HT-29 (cell line): ENCODE data around the gene RBM20. TPM values are rescaled to one million over a fixed set of nuclear protein-coding genes. Genes with fewer than 3 reads are reported as not detected.

Experiments used
- DNase-seq: peaks from one replicate; pipeline ENCODE4 v3.0.0-alpha.2; 2015; ENCODE audit warnings: low spot score
- total RNA-seq: library from RNA; depleted of rRNA; stranded (reverse); fragments of >200 nt; shearing (Covaris generic); gene quantifications from 2 replicates; pipeline ENCODE4 v1.2.3, GENCODE V29; 2014

Gene RBM20
- total RNA-seq, 1 experiment from 2014 or later, result not detected

DNA sequence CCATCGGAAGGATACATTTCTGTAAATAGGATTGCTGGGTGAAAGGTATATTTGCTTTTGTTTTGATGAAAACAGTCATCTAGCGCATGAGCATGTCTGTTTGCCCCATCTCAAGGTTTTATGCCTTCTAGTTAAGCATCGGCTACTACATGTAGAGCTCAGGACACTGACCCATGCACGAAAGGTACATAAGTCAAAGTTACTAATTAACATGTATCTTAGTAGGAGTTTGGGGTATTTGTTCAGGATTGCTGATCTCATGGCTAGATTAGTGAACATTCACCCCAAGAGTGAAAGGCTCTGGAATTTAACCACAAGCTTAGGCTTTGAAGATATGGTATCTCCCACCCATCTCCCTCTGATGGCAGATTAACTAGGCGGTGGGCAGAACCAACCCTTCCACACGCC, 91.5 kb downstream of the RBM20 start:
- peak; percentile 38 for DNase-seq

GRCh38 chr10:110737886-110738634, 93.9 kb downstream of the RBM20 start:
- DNase-seq, result no peak

DNA sequence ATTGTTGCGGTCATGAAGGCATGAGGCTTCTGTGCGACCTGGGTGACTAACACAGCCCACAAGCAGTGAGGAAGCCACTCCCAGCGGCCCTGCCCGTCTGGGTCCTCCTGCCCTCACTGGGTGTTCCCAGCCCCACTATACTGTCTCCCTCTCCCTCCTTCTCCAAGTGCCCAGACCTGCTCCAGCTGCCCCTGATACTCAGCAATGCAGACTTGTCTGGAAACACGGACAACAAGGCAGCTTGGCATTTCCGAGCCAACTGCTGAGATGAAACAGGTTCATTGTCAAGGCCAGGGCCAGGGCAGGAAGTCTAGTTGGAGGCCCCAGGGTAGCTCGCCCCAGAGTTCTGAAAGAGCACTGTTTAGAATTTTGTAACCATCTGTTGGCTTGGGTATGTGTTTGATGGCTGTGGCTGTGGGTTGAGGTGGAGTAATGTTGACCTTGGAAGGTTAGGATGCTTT, 95.7 kb downstream of the RBM20 start:
- DNase-seq, result no peak

DNA sequence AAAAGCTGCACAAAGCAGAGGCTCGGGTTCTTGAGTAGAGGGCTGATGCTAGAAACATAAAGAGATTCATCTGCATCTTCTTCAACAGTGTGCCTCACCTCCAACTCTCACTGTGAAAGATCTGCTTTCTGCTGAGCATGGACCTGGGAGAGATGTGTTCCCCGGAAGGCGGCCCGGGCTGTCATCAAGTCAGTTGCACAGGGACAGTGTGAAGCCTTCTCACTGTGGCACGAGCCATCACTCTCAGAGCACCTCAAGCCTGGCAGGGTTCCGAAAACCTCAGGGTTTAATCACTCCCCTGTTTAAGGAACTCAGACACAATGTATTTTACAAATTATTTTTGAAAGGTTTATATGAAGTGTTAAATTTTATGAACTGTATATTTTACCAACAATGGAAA, 98.7 kb downstream of the RBM20 start:
- DNase-seq, result no peak

- DNase-seq, result no peak
Measured at GRCh38 chr10:110744782-110745181, 100.6 kb downstream of the RBM20 start.

DNA sequence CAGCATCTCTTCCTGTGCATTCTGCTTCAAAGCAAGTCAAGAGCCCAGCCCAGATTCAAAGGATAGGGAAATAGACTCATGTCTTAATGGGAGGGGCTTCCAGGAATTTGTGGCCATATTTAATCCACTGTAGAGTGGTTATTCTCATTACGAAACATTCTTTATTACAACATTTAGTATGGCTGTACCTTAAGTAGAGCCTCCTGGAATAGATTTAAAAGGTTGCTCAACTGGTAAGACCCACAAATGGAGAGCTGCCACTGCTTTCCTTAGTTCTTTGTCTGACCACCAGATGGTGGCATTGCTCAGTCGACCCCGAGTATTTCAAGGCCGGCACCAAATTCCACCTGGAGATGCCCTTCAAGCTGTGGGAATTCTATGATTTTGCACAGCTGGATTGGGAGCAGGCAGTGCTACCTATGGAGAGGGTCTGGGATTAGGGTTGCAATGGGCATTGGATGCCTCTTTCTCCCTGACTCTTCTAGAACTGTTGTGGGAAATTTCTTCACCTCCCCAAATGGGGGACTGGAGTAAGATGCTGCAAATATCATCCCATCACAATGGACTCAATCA, 102.2 kb downstream of the RBM20 start:
- peak; percentile 81 for DNase-seq

DNA sequence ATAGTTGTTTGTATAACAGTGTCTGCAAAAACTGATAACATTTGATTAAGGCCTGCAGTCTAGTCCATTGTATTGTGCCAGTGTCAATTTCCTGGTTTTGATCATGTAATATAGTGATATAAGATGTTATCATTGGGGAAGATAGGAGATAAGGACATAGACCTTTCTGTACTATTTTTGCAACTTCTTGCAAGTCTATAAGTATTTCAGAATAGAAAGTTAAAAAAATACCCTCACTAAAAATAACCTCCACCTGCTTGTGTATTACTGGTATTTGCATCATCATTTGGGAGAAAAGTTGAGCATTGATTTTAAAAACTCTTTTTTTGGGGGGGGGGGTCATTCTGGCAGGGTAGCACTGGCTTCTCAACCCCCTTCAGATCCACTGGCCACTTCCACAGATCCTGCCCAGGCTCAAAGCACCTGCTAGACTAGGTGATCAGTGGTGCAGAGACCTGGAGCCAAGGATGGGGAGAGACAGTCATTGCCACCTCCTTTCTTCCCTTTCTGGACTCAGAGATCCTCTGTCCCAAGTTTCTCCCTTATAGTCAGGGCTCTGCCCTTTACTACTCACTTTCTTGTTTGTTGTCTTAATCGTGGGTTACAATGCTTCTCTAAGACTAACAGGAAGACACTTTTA, 103.0 kb downstream of the RBM20 start:
- no peak for DNase-seq

DNA sequence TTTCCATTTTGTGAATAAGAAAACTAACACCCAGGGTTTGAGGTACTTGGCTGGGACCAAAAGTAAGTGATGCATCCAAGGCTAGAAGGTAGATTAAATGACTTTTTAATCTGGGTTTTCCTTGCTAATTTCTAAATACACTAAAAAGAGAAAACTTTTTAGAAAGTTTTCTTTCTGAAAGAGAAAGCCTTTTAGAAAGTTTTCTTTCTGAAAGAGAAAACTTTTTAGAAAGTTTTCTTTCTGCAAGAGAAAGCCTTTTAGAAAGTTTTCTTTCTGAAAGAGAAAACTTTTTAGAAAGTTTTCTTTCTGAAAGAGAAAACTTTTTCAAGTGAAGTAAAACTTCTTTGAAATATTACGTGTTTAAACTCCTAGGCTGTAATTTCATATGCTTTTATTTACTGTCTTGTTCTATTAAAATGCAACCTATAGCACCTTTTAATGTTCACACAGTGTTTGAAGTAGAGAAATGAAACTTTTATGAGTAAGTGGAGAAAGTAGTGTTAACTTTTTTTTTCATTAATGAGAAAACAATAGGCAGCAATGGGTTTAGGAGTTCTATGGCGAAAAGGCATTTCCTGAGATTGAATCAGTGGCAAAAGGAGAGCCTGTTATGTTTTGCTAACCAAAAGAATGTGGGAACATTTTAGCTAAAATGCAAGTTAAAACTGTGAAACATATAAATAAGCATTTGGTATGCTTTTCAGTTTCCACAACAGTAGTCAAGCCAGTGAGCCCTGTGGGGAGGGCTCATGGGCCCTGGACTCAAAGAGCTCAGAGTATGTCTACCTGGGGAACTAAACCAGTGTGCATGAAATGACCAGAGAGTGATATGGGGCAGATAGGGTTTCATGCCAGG, 103.7 kb downstream of the RBM20 start:
- no peak for DNase-seq

DNA sequence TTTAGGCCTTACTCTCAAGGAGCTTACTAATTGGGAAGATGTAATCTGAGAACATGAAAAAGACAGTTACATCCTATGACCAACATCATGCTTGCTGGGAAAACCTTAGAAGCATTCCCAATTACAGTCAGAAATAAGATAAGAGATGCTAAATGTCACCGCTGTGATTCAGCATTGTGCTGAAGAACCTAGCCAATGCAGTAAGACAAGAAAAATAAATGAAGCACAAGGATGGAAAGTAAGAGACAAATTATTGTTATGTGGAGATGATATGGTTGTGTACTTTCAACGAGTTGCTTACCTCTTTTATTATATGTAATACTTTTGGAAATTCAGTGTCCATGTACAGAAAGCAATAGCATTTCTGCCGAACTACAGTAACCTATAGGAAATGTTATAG, 104.8 kb downstream of the RBM20 start:
- DNase-seq, result no peak

GRCh38 chr10:110750931-110751330, 106.8 kb downstream of the RBM20 start:
- DNase-seq, result no peak

GRCh38 chr10:110751850-110752249, 107.7 kb downstream of the RBM20 start:
- DNase-seq, result no peak

DNA sequence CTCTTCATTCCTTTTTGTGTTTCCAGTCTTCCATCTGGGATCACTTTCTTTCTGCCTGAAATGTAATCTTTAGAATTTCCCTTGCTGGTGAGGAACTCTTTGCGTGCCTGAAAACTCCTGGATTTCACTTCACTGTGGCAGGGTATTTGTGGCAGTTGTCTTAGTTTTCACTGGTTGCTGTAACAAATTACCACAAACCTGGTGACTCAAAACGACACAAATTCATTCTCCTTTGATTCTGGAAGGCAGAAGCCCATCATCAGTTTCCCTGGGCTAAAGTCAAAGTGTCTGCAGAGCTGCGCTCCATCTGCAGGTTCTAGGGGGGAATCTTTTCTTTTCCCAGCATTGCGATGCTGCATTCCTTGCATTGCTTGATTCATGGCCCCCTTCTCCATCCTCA, 109.3 kb downstream of the RBM20 start:
- no peak for DNase-seq

DNA sequence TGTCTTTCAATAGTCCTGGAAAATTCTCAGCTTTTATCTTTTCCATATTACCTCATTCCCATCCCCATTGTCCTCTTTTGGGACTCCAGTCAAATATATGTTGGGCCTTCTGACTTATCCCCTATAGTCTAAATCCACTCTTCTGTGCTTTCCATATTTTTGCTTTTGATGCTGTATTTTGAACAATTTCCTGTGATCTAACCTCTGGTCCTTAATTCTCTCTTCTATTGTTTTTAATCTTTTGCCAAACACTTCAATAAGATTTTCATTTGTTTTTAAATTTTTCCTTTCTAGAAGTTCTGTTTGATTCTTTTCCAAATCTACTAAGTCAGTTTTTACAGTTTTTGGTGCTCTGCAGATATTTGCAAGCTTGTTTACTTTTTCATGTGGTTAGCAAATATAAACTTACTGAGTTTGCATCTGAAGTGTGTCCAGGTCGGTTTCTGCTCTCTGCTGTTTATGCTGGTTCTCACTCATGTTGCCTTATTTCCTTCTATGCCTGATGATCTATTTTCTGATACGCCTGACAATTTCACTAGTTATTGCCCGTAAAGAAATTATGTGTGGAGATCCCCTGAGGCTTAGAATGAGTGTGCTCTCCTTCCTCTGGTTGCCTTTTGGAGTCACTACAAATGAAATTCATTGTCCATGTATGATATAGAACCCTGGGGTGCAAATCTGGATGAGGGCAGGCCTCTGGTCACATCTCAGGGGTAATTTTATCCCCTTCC, 110.4 kb downstream of the RBM20 start:
- DNase-seq, result no peak

- no peak for DNase-seq
Measured at GRCh38 chr10:110755781-110756180, 111.6 kb downstream of the RBM20 start.

- no peak for DNase-seq
Measured at GRCh38 chr10:110756876-110757275, 112.7 kb downstream of the RBM20 start.

DNA sequence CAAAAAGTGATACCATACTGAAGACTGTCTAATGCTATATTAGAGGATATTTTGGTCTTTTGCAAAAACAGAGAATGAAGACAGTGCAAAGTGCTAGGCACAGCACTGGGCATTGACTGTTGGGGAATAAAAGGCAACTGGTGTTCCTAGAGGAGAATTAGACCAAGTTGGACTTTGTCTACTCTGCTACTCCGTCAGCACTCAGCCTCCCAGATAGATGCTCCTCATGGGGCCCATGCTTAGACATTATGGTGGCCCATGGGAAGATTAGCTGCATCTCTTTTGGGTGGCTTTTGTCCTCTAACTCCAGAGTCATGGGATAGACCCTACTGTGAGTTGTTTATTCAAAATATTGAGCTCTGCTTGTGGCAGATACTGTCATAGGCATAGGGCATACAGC, 113.5 kb downstream of the RBM20 start:
- DNase-seq, result no peak

DNA sequence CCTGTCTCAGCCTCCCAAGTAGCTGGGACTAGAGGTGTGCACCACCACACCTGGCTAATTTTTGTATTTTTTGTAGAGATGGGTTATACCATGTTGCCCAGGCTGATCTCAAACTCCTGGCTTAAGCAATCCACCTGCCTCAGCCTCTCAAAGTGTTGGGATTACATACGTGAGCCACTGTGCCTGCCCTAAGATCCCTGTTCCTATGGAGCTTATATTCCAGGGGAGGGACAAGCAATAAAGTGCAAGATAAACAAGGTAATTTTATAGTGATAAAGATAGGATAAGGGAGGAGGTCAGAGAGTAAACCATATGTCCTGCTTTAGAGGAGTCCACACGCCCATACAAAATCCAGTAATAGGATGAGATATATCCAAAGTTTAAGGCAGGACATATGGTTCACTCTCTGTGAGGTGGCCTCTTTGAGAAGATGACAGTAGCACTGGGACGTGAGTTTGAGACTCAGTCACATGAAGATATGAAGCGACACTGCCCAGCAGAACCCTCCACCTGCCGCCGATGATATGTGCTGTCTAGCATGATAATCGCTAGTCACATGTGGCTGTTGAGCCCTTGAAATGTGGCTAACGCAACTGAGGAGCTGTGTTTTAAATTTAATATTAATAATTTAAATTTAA, 114.1 kb downstream of the RBM20 start:
- no peak for DNase-seq

GRCh38 chr10:110758898-110759297, 114.8 kb downstream of the RBM20 start:
- DNase-seq, result no peak

- no peak for DNase-seq
Measured at GRCh38 chr10:110759523-110759922, 115.4 kb downstream of the RBM20 start.

GRCh38 chr10:110762109-110762848, 118.1 kb downstream of the RBM20 start:
- no peak for DNase-seq
